IMR-90 (cell line): ENCODE results near the gene PLBD2. TPM values are rescaled to one million over a fixed set of nuclear protein-coding genes. Genes with fewer than 3 reads are reported as not detected.
A peak's percentile ranks its signal among the peaks of the same experiment; 100 is the strongest.

Source experiments
- ATAC-seq: fragments of 200-7000 bp; cut with Tn5 transposase; 2 replicates; pipeline ENCODE4 v1.9.1; 2020; ENCODE audit warnings: low read depth, mild to moderate bottlenecking, moderate library complexity
- BruUV-seq: library from RNA; stranded (reverse); fragments of 400-500 nt; replicated peaks from 2 replicates; lab custom pipeline; 2021; lab: Mats Ljungman, UMichigan
- CTCF ChIA-PET: fragments of 300-600 bp; formaldehyde crosslinking; extraction: SDS; loops from one replicate; lab custom pipeline; 2021; ENCODE audit warnings: antibody characterized with exemption; lab: Yijun Ruan, JAX
- POLR2A ChIA-PET: fragments of 300-600 bp; sonication (Branson Sonifier 250); formaldehyde crosslinking; loops from one replicate; lab custom pipeline; 2022; ENCODE audit warnings: antibody characterized with exemption; ENCODE audit not compliant: unreplicated experiment; lab: Charles Lee
- DNase-seq: peaks from one replicate; pipeline ENCODE4 v3.0.0; 2013
- H2AFZ ChIP-seq: replicated peaks from 2 replicates; pipeline ENCODE3; 2013; ENCODE audit warnings: low read length, mild to moderate bottlenecking; ENCODE audit not compliant: poor library complexity
- H2AK5ac ChIP-seq: 2 replicates; pipeline ENCODE4 v1.6.1; 2013; ENCODE audit warnings: low read depth, low read length, inconsistent platforms
- H2AK9ac ChIP-seq: replicated peaks from 2 replicates; pipeline ENCODE3; 2013; ENCODE audit warnings: mild to moderate bottlenecking, low read depth, low read length, moderate library complexity; ENCODE audit not compliant: poor library complexity
- H2BK120ac ChIP-seq: 2 replicates; pipeline ENCODE4 v1.6.1; 2013; ENCODE audit warnings: low read depth, low read length, inconsistent platforms
- H2BK15ac ChIP-seq: 3 replicates; pipeline ENCODE4 v1.6.1; 2013; ENCODE audit warnings: low read depth, low read length, inconsistent platforms
- H2BK20ac ChIP-seq: 2 replicates; pipeline ENCODE4 v1.6.1; 2013; ENCODE audit warnings: low read depth, mild to moderate bottlenecking, inconsistent platforms, low read length, moderate library complexity
- H2BK5ac ChIP-seq: 2 replicates; pipeline ENCODE4 v1.6.1; 2013; ENCODE audit warnings: mild to moderate bottlenecking, low read depth, low read length, inconsistent platforms; ENCODE audit not compliant: poor library complexity, severe bottlenecking
- H3K14ac ChIP-seq: replicated peaks from 2 replicates; pipeline ENCODE4 v1.6.1; 2013; ENCODE audit warnings: low read depth, low read length, inconsistent platforms
- H3K18ac ChIP-seq: 2 replicates; pipeline ENCODE4 v1.6.1; 2013; ENCODE audit warnings: low read depth, low read length, control low read depth
- H3K23ac ChIP-seq: 2 replicates; pipeline ENCODE4 v1.6.1; 2013; ENCODE audit warnings: low read depth, low read length, inconsistent platforms
- H3K27ac ChIP-seq: 2 replicates; pipeline ENCODE4 v1.5.1; 2013; ENCODE audit warnings: mild to moderate bottlenecking, control low read depth, low read length; ENCODE audit not compliant: insufficient read depth
- H3K27me3 ChIP-seq: 2 replicates; pipeline ENCODE4 v1.6.1; 2013; ENCODE audit warnings: low read length; ENCODE audit not compliant: control insufficient read depth, insufficient read depth
- H3K36me3 ChIP-seq: 2 replicates; pipeline ENCODE4 v1.6.1; 2013; ENCODE audit warnings: low read length, mixed read lengths; ENCODE audit not compliant: control insufficient read depth, insufficient read depth
- H3K4ac ChIP-seq: 2 replicates; pipeline ENCODE4 v1.6.1; 2013; ENCODE audit warnings: low read depth, low read length, inconsistent platforms
- H3K4me1 ChIP-seq: 2 replicates; pipeline ENCODE4 v1.6.1; 2013; ENCODE audit warnings: low read length, mixed read lengths; ENCODE audit not compliant: control insufficient read depth, insufficient read depth
- H3K4me2 ChIP-seq: 2 replicates; pipeline ENCODE4 v1.6.1; 2013; ENCODE audit warnings: low read depth, mild to moderate bottlenecking, control low read depth, low read length, moderate library complexity
- H3K4me3 ChIP-seq: 2 replicates; pipeline ENCODE4 v1.5.1; 2013; ENCODE audit warnings: low read depth, mild to moderate bottlenecking, control low read depth, low read length, moderate library complexity; ENCODE audit not compliant: insufficient read depth
- H3K56ac ChIP-seq: 2 replicates; pipeline ENCODE4 v1.6.1; 2013; ENCODE audit warnings: low read length, inconsistent platforms; ENCODE audit not compliant: insufficient read depth; ENCODE audit errors: extremely low read depth
- H3K79me1 ChIP-seq, 2 experiments: 2 replicates each; pipeline ENCODE4 v1.6.1; 2013; ENCODE audit warnings: low read length in 2 of 2, inconsistent platforms in 1 of 2, low read depth in 1 of 2
- H3K9ac ChIP-seq: 2 replicates; pipeline ENCODE4 v1.6.1; 2013; ENCODE audit warnings: low read depth, low read length, control low read depth
- H3K9me1 ChIP-seq: 2 replicates; pipeline ENCODE4 v1.6.1; 2013; ENCODE audit warnings: low read length, inconsistent platforms; ENCODE audit not compliant: insufficient read depth
- H3K9me3 ChIP-seq: 2 replicates; pipeline ENCODE4 v1.6.1; 2013; ENCODE audit warnings: low read length; ENCODE audit not compliant: control insufficient read depth, insufficient read depth
- H4K20me1 ChIP-seq: 2 replicates; pipeline ENCODE4 v1.6.1; 2013; ENCODE audit warnings: low read length, inconsistent platforms; ENCODE audit not compliant: insufficient read depth
- H4K5ac ChIP-seq: 2 replicates; pipeline ENCODE4 v1.6.1; 2013; ENCODE audit warnings: mild to moderate bottlenecking, low read depth, low read length, control low read depth
- H4K8ac ChIP-seq, 2 experiments: 2 replicates each; pipeline ENCODE4 v1.6.1; 2013; ENCODE audit warnings: low read depth in 2 of 2, low read length in 2 of 2, control low read depth in 1 of 2, inconsistent platforms in 1 of 2
- H4K91ac ChIP-seq: 2 replicates; pipeline ENCODE4 v1.6.1; 2013; ENCODE audit warnings: low read depth, low read length, inconsistent platforms; ENCODE audit not compliant: insufficient read depth
- BHLHE40 ChIP-seq: fragments of 150-350 bp; IDR thresholded peaks from 2 replicates; pipeline ENCODE4 v1.6.1; 2016; ENCODE audit warnings: mild to moderate bottlenecking, low read depth, low read length
- CEBPB ChIP-seq: IDR thresholded peaks from 2 replicates; pipeline ENCODE4 v1.6.1; 2012; ENCODE audit warnings: low read depth, low read length, improper control_type of control experiment
- CHD1 ChIP-seq: IDR thresholded peaks from 2 replicates; pipeline ENCODE4 v1.6.1; 2012; ENCODE audit warnings: low read depth, low read length, improper control_type of control experiment
- CTCF ChIP-seq: conservative IDR thresholded peaks from 2 replicates; pipeline ENCODE4 v1.5.1; 2012; ENCODE audit warnings: mild to moderate bottlenecking, low read depth, low read length, improper control_type of control experiment
- FOS ChIP-seq: fragments of 150-350 bp; IDR thresholded peaks from 2 replicates; pipeline ENCODE4 v1.6.1; 2016; ENCODE audit warnings: low read depth, low read length
- MAFK ChIP-seq: IDR thresholded peaks from 2 replicates; pipeline ENCODE4 v1.6.1; 2012; ENCODE audit warnings: low read depth, low read length, improper control_type of control experiment
- MAZ ChIP-seq: IDR thresholded peaks from 2 replicates; pipeline ENCODE4 v1.6.1; 2012; ENCODE audit warnings: low read depth, mild to moderate bottlenecking, low read length, improper control_type of control experiment, moderate library complexity, borderline replicate concordance
- MXI1 ChIP-seq: IDR thresholded peaks from 2 replicates; pipeline ENCODE4 v1.6.1; 2012; ENCODE audit warnings: low read depth, mild to moderate bottlenecking, low read length, moderate library complexity, borderline replicate concordance
- NFE2L2 ChIP-seq: fragments of 150-350 bp; IDR thresholded peaks from 2 replicates; pipeline ENCODE4 v1.6.1; 2016; ENCODE audit warnings: low read depth, mild to moderate bottlenecking, low read length
- POLR2A ChIP-seq: IDR thresholded peaks from 2 replicates; pipeline ENCODE4 v1.6.1; 2012; ENCODE audit warnings: mild to moderate bottlenecking, low read depth, low read length
- RAD21 ChIP-seq: IDR thresholded peaks from 2 replicates; pipeline ENCODE4 v1.6.1; 2012; ENCODE audit warnings: low read length, improper control_type of control experiment
- RCOR1 ChIP-seq: IDR thresholded peaks from 2 replicates; pipeline ENCODE4 v1.6.1; 2012; ENCODE audit warnings: mild to moderate bottlenecking, low read length, improper control_type of control experiment; ENCODE audit not compliant: insufficient replicate concordance
- RFX5 ChIP-seq: IDR thresholded peaks from 2 replicates; pipeline ENCODE4 v1.8.0; 2012; ENCODE audit warnings: low read depth, mild to moderate bottlenecking, low read length, moderate library complexity
- SMC3 ChIP-seq: fragments of 150-350 bp; IDR thresholded peaks from 2 replicates; pipeline ENCODE4 v1.6.1; 2016; ENCODE audit warnings: low read depth, mild to moderate bottlenecking, antibody characterized with exemption, low read length, moderate library complexity
- USF2 ChIP-seq: fragments of 150-350 bp; IDR thresholded peaks from 2 replicates; pipeline ENCODE4 v1.6.1; 2017; ENCODE audit warnings: mild to moderate bottlenecking, antibody characterized with exemption, low read length, low read depth
- WGBS, 2 experiments: methylation state at CpG; one replicate each; pipeline versions ENCODE4 v1.1.5 to v1.1.7; 2013; ENCODE audit warnings: missing lambda C conversion rate in 2 of 2; ENCODE audit not compliant: insufficient read length in 1 of 2; ENCODE audit errors: extremely low coverage in 2 of 2; 5-methylcytosine and 5-hydroxymethylcytosine counted together
- dilution Hi-C: fragments of 300-500 bp; cut with HindIII; formaldehyde crosslinking; loops from one replicate; pipeline ENCODE4 v1.14.3; 2018; ENCODE audit warnings: low sequenced_read_pairs; ENCODE audit not compliant: unreplicated experiment
- in situ Hi-C: fragments of 300-500 bp; cut with MboI; formaldehyde crosslinking; loops from 3 replicates; pipeline ENCODE4 v1.14.3; 2019; ENCODE audit warnings: low sequenced_read_pairs, inconsistent platforms, mixed read lengths
- intact Hi-C: fragments of 100-400 bp; cut with micrococcal nuclease; formaldehyde crosslinking; loops from 2 replicates; pipeline ENCODE4 v1.10.0; 2022
- polyA plus RNA-seq, 3 experiments: library from polyadenylated mRNA; depleted of rRNA; stranded (reverse); fragments of >200 nt; gene quantifications; 2 replicates each; pipeline ENCODE4 v1.2.3, GENCODE V29; 2012; ENCODE audit warnings: low replicate concordance in 1 of 3
- total RNA-seq: library from RNA; depleted of rRNA; stranded (reverse); fragments of >200 nt; gene quantifications from 2 replicates; pipeline ENCODE4 v1.2.3, GENCODE V29; 2012

Gene PLBD2
- total and polyA plus RNA-seq, 2 of the 4 experiments (the other 2 are of a cell fraction), result 7.3 to 44.5 TPM

- Histone ChIP-seq H3K56ac (no peak overlapping the region), H4K8ac (no peak overlapping the region), H3K79me1 (peaks cover 2 to 14% of the 10 kb centered on the region in 2 experiments), H3K9ac (no peak overlapping the region), H3K9me3 (no peaks in the 10 kb centered on the region), H3K27ac (no peak overlapping the region), H2BK120ac (no peak overlapping the region), H2BK5ac (no peak overlapping the region), H2BK15ac (no peak overlapping the region), H3K27me3 (no peaks in the 10 kb centered on the region), H3K18ac (no peak overlapping the region), H4K20me1 (no peaks in the 10 kb centered on the region), H3K4ac (0 out of 2 replicates have a peak overlapping the region, but pooled peaks have one; percentile 16), H3K14ac (peak overlapping the region; percentile 51; the same call in 1 of the 2 replicates), H3K23ac (no peak overlapping the region), H4K5ac (no peak overlapping the region), H2AK5ac (peak overlapping the region; percentile 24; the same call in 1 of the 2 replicates), H3K9me1 (0 out of 2 replicates have a peak, but pooled peaks cover 3% of the 10 kb centered on the region), H2AK9ac (no peak overlapping the region), H3K36me3 (peaks cover 10% of the 10 kb centered on the region; the same call in 1 of the 2 replicates), H4K91ac (no peak overlapping the region), H3K4me2 (no peak overlapping the region), H3K4me1 (peaks cover 2% of the 10 kb centered on the region; the same call in 1 of the 2 replicates), H3K4me3 (no peak overlapping the region), H2AFZ (no peak overlapping the region), H2BK20ac (no peak overlapping the region)
- CTCF ChIA-PET, result no interaction called here
- dilution Hi-C loops (no loop called here), intact Hi-C loops (no loop called here), in situ Hi-C loops (no loop called here)
- 100% methylated on average over 1 of the region's 9 CpGs; no CpG with 5 or more reads in 1 of the 2 experiments for WGBS, 2 experiments
- DNase-seq (no peak), ATAC-seq (no peak)
- POLR2A ChIA-PET, result no interaction called here
- no TSS peak for BruUV-seq
- TF ChIP-seq RAD21, result no peak
- no peak for TF ChIP-seq MAZ
- no peak for TF ChIP-seq SMC3
- TF ChIP-seq BHLHE40, result no peak
- no peak for TF ChIP-seq MAFK
- TF ChIP-seq NFE2L2, result no peak
- TF ChIP-seq RFX5, result no peak
- TF ChIP-seq CEBPB, result no peak
- no peak for TF ChIP-seq MXI1
- no peak for TF ChIP-seq CHD1
- no peak for TF ChIP-seq FOS
- no peak for TF ChIP-seq RCOR1
- TF ChIP-seq CTCF, result no peak
- no peak for TF ChIP-seq USF2
- no peak for TF ChIP-seq POLR2A
Observed at GRCh38 chr12:113329022-113329790, 29.2 kb upstream of the PLBD2 start.
